ENCODE results near the gene ATE1.

GRCh38 chr10:121690970-121691369, 236.9 kb downstream of the ATE1 start:
- no peak for TF ChIP-seq CTCF (IDR thresholded peaks at IDR 0.05)
- no peak for TF ChIP-seq ATF3 (CRISPR knock-in tag; conservative IDR thresholded peaks at IDR 0.05)
- no peak for TF ChIP-seq ZNF263 (CRISPR knock-in tag; IDR thresholded peaks at IDR 0.05; ENCODE audit: low read depth)
- TF ChIP-seq JUN (CRISPR knock-in tag; IDR thresholded peaks at IDR 0.05), result no peak
- no peak for TF ChIP-seq E2F4 (CRISPR knock-in tag; IDR thresholded peaks at IDR 0.05; ENCODE audit: borderline replicate concordance, low read depth)
- TF ChIP-seq ZBTB21 (CRISPR knock-in tag; IDR thresholded peaks at IDR 0.05; ENCODE audit: borderline replicate concordance), result no peak
- no peak for TF ChIP-seq RORB (CRISPR knock-in tag; IDR thresholded peaks at IDR 0.05)
- no peak for TF ChIP-seq AFF4 (CRISPR knock-in tag; IDR thresholded peaks at IDR 0.05; ENCODE audit: borderline replicate concordance)
- no peak for TF ChIP-seq SP1 (CRISPR knock-in tag; conservative IDR thresholded peaks at IDR 0.05)
- no peak for TF ChIP-seq TCF7 (CRISPR knock-in tag; IDR thresholded peaks at IDR 0.05; ENCODE audit: low read depth)

All from WTC11 (cell line).